Measurements from ENCODE around the gene POLR2F. TPM values are rescaled to one million over a fixed set of nuclear protein-coding genes. Genes with fewer than 3 reads are reported as not detected.

Gene POLR2F
- total RNA-seq, 4 donors from 2014 or later, result 31.7 to 56.1 (median 46.9) TPM

DNA sequence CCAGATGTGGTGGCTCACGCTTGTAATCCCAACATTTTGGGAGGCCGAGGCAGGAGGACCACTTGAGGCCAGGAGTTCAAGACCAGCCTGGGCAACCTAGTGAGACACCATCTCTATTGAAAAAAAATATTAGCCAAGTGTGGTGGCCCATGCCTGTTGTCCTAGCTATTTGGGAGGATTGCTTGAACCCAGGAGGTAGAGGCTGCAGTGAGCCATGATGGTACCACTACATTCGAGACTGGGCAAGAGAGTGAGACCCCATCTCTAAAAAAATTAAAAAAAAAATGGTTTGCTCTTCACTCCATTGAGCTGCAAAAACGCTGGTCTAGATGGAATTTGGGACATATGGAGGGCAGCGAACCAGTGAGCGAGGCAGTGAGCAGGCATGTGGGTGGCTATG, 52.4 kb downstream of the POLR2F start:
- Histone ChIP-seq H3K9me3 (no peaks in the 10 kb centered on the region), H3K4me1 (peaks cover 0 to 1% (median 0%) of the 10 kb centered on the region in 3 donors), H3K4me3 (no peak overlapping the region), H3K27ac (no peak overlapping the region), H3K36me3 (no peaks in the 10 kb centered on the region), H3K27me3 (no peaks in the 10 kb centered on the region)
- TF ChIP-seq, protein P1, sequence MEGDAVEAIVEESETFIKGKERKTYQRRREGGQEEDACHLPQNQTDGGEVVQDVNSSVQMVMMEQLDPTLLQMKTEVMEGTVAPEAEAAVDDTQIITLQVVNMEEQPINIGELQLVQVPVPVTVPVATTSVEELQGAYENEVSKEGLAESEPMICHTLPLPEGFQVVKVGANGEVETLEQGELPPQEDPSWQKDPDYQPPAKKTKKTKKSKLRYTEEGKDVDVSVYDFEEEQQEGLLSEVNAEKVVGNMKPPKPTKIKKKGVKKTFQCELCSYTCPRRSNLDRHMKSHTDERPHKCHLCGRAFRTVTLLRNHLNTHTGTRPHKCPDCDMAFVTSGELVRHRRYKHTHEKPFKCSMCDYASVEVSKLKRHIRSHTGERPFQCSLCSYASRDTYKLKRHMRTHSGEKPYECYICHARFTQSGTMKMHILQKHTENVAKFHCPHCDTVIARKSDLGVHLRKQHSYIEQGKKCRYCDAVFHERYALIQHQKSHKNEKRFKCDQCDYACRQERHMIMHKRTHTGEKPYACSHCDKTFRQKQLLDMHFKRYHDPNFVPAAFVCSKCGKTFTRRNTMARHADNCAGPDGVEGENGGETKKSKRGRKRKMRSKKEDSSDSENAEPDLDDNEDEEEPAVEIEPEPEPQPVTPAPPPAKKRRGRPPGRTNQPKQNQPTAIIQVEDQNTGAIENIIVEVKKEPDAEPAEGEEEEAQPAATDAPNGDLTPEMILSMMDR (IDR thresholded peaks at IDR 0.05), result no peak
- no peak for TF ChIP-seq POLR2A (IDR thresholded peaks at IDR 0.05)
- intact Hi-C loops (cut with DNase I), result no loop called here
- 89 to 90% methylated on average over 5 to 6 of the region's 6 CpGs for WGBS, 2 donors
- no peak for DNase-seq

DNA sequence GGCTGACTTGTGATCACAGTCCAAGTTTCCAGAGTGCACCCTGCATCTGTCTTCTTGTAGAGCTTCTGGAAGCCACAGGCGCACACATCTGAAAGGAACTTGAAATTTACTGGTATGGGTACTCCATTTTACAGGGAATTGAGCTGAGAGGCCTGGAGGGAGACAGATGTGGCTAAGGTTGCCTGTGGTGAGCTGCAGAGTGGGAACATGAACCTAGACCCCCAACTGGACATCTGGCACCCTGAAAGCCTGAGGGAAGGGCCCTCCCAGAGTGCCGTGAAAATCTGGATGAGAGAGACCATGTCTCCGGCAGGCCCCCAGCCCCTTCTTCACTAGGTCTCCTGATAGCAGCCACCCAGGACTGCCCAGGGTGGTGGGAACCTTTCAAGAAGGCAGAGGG, 53.4 kb downstream of the POLR2F start:
- no peak overlapping the region for H3K27ac ChIP-seq
- H3K27me3 ChIP-seq, result no peaks in the 10 kb centered on the region
- H3K36me3 ChIP-seq, result no peaks in the 10 kb centered on the region
- no peaks in the 10 kb centered on the region for H3K4me1 ChIP-seq
- H3K9me3 ChIP-seq, result no peaks in the 10 kb centered on the region
- intact Hi-C loops (cut with DNase I), result no loop called here
- no peak for TF ChIP-seq POLR2A (IDR thresholded peaks at IDR 0.05)
- TF ChIP-seq, protein P1 (IDR thresholded peaks at IDR 0.05), result no peak
- 80 to 93% methylated on average over 1 to 2 of the region's 3 CpGs for WGBS, 2 donors
- no peak for DNase-seq
- H3K4me3 ChIP-seq, result no peak overlapping the region

DNA sequence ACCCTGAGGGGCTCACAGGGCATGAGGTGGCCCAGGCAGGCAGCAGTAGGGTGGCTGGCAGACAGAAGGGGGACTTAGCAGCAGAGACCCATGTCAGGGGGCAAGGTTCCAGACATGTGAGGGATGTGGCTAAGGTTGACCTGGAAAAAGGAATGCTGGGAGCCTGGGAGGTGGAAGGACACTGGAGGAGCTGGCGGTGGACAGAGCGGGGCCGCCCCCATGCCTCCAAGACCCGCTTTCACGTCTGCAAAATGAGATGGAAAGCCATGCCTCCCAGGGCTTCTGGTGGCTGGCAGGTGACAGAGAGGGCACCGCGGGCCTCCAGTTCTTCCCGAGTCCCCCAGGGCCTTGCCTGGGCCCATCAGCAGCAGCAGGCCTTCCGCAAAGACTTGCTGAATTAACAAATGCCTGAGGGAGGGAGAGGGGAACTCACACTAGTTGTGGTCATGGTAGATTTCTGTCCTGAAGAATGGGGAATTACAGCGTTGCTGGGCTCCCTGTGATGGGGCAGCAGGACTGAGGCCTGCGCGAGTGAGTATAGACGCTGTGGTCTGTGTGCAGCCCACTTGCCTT, 53.9 kb downstream of the POLR2F start:
- TF ChIP-seq POLR2A (IDR thresholded peaks at IDR 0.05), result no peak
- TF ChIP-seq, protein P1 (IDR thresholded peaks at IDR 0.05), result no peak

GRCh38 chr22:38009000-38009806, 55.7 kb downstream of the POLR2F start:
- H3K4me1 ChIP-seq, result no peaks in the 10 kb centered on the region

More for the DNA sequence above, 53.9 kb downstream of the POLR2F start:
- Histone ChIP-seq H3K9me3 (no peaks in the 10 kb centered on the region), H3K4me3 (no peak overlapping the region), H3K27ac (no peak overlapping the region), H3K27me3 (no peaks in the 10 kb centered on the region), H3K4me1 (no peaks in the 10 kb centered on the region), H3K36me3 (no peaks in the 10 kb centered on the region)
- no peak for DNase-seq
- intact Hi-C loops (cut with DNase I), result no loop called here
- 78 to 92% methylated on average over 8 to 9 of the region's 13 CpGs for WGBS, 2 donors

More at GRCh38 chr22:38009000-38009806, 55.7 kb downstream of the POLR2F start:
- Histone ChIP-seq H3K4me3 (no peak overlapping the region), H3K36me3 (no peaks in the 10 kb centered on the region), H3K27me3 (no peaks in the 10 kb centered on the region), H3K27ac (no peak overlapping the region), H3K9me3 (no peaks in the 10 kb centered on the region)
- DNase-seq, result no peak
- TF ChIP-seq, protein P1 (IDR thresholded peaks at IDR 0.05), result no peak
- TF ChIP-seq POLR2A (IDR thresholded peaks at IDR 0.05), result no peak
- WGBS, 2 donors, result 70 to 74% methylated on average over 14 of the region's 14 CpGs
- intact Hi-C loops (cut with DNase I), result no loop called here

Measured in esophagus squamous epithelium (tissue), 5 donors.